NT2/D1 (cell line): ENCODE results near the gene PADI4.

Source experiments
- DNase-seq: peaks from one replicate; pipeline ENCODE4 v3.0.0-alpha.2; 2011; ENCODE audit warnings: low read depth, low spot score
- H3K27me3 ChIP-seq: 2 replicates; pipeline ENCODE4 v1.6.0; 2011; ENCODE audit warnings: mild to moderate bottlenecking; ENCODE audit not compliant: insufficient read length, insufficient read depth
- H3K36me3 ChIP-seq: 2 replicates; pipeline ENCODE4 v1.6.1; 2011; ENCODE audit warnings: mild to moderate bottlenecking, low read length, mixed read lengths; ENCODE audit not compliant: insufficient read depth, insufficient read length
- H3K4me1 ChIP-seq: 2 replicates; pipeline ENCODE4 v1.5.1; 2011; ENCODE audit not compliant: insufficient read depth, insufficient read length
- H3K4me3 ChIP-seq: 2 replicates; pipeline ENCODE4 v1.5.1; 2011; ENCODE audit warnings: low read depth; ENCODE audit not compliant: insufficient read length
- H3K9ac ChIP-seq: 2 replicates; pipeline ENCODE4 v1.6.0; 2011; ENCODE audit warnings: low read depth; ENCODE audit not compliant: insufficient read length
- H3K9me3 ChIP-seq: 2 replicates; pipeline ENCODE4 v1.5.1; 2011; ENCODE audit warnings: mild to moderate bottlenecking, low read length; ENCODE audit not compliant: insufficient read depth
- SUZ12 ChIP-seq: IDR thresholded peaks from 2 replicates; pipeline ENCODE4 v1.6.1; 2011; ENCODE audit not compliant: insufficient read length, insufficient read depth; ENCODE audit errors: extremely low read depth
- YY1 ChIP-seq: IDR thresholded peaks from 2 replicates; pipeline ENCODE4 v1.6.1; 2011; ENCODE audit not compliant: insufficient read length, insufficient read depth
- ZNF274 ChIP-seq: IDR thresholded peaks from 2 replicates; pipeline ENCODE4 v1.6.1; 2011; ENCODE audit warnings: mild to moderate bottlenecking, low read depth, low read length

Gene PADI4

GRCh38 chr1:17307946-17308345 is at the start of gene PADI4:
TSS of gene PADI4 (plus strand) at chr1:17308197. CDS start at chr1:17308223, 26 bp downstream.
- Histone ChIP-seq H3K36me3 (no peaks in the 10 kb centered on the region), H3K27me3 (no peaks in the 10 kb centered on the region), H3K9ac (no peak within 1 kb of the TSS), H3K4me1 (peaks cover 12% of the 10 kb centered on the region), H3K4me3 (no peak within 1 kb of the TSS), H3K9me3 (0 out of 2 replicates have a peak, but pooled peaks cover under 1% of the 10 kb centered on the region)
- TF ChIP-seq YY1 (no peak), SUZ12 (no peak), ZNF274 (no peak)
- no peak for DNase-seq

- H3K27me3 ChIP-seq: no peaks in the 10 kb centered on the region
- H3K36me3 ChIP-seq: no peaks in the 10 kb centered on the region
These were observed 49.3 kb upstream of the PADI4 start for GRCh38 chr1:17258758-17259130.

GRCh38 chr1:17259233-17259873 is 48.6 kb upstream of the PADI4 start:
- Histone ChIP-seq H3K4me3 (no peak overlapping the region), H3K36me3 (no peaks in the 10 kb centered on the region), H3K27me3 (no peaks in the 10 kb centered on the region), H3K4me1 (peaks cover 3% of the 10 kb centered on the region), H3K9me3 (peaks cover 6% of the 10 kb centered on the region; the same call in 1 of the 2 replicates), H3K9ac (no peak overlapping the region)
- no peak for TF ChIP-seq YY1
- TF ChIP-seq ZNF274: no peak
- no peak for TF ChIP-seq SUZ12
- DNase-seq: no peak

More at GRCh38 chr1:17258758-17259130, 49.3 kb upstream of the PADI4 start:
- H3K9ac ChIP-seq: no peak overlapping the region
- H3K9me3 ChIP-seq: peaks cover 6% of the 10 kb centered on the region; the same call in 1 of the 2 replicates
- TF ChIP-seq ZNF274 (no peak), SUZ12 (no peak)
- no peak for DNase-seq
- H3K4me1 ChIP-seq: peaks cover 3% of the 10 kb centered on the region
- H3K4me3 ChIP-seq: no peak overlapping the region

- no peaks in the 10 kb centered on the region for H3K27me3 ChIP-seq
- DNase-seq: no peak
- H3K9me3 ChIP-seq: peaks cover 6% of the 10 kb centered on the region; the same call in 1 of the 2 replicates
- peaks cover 6% of the 10 kb centered on the region for H3K4me1 ChIP-seq
- H3K36me3 ChIP-seq: no peaks in the 10 kb centered on the region
- H3K9ac ChIP-seq: no peak overlapping the region
- H3K4me3 ChIP-seq: no peak overlapping the region
- TF ChIP-seq ZNF274 (no peak), YY1 (no peak), SUZ12 (no peak)
These were observed 47.7 kb upstream of the PADI4 start for GRCh38 chr1:17260264-17260663.

- Histone ChIP-seq H3K4me1 (peaks cover 6% of the 10 kb centered on the region), H3K36me3 (no peaks in the 10 kb centered on the region), H3K4me3 (no peak overlapping the region), H3K27me3 (no peaks in the 10 kb centered on the region), H3K9me3 (peaks cover 6% of the 10 kb centered on the region; the same call in 1 of the 2 replicates), H3K9ac (no peak overlapping the region)
- no peak for DNase-seq
- TF ChIP-seq ZNF274: no peak
- TF ChIP-seq YY1: no peak
- TF ChIP-seq SUZ12: no peak
These were observed 47.3 kb upstream of the PADI4 start for GRCh38 chr1:17260738-17261137.

- DNase-seq: no peak
- no peak for TF ChIP-seq ZNF274
- TF ChIP-seq SUZ12: no peak
- TF ChIP-seq YY1: no peak
- H3K27me3 ChIP-seq: no peaks in the 10 kb centered on the region
- peaks cover 6% of the 10 kb centered on the region for H3K4me1 ChIP-seq
- peaks cover 6% of the 10 kb centered on the region; the same call in 1 of the 2 replicates for H3K9me3 ChIP-seq
- H3K36me3 ChIP-seq: no peaks in the 10 kb centered on the region
- no peak overlapping the region for H3K9ac ChIP-seq
- H3K4me3 ChIP-seq: no peak overlapping the region
These were observed 44.1 kb upstream of the PADI4 start for GRCh38 chr1:17263936-17264335.

GRCh38 chr1:17264470-17264869 is 43.5 kb upstream of the PADI4 start:
- no peaks in the 10 kb centered on the region for H3K36me3 ChIP-seq
- TF ChIP-seq SUZ12 (no peak), ZNF274 (no peak), YY1 (no peak)
- H3K4me3 ChIP-seq: no peak overlapping the region

More at GRCh38 chr1:17264470-17264869, 43.5 kb upstream of the PADI4 start:
- peaks cover 6% of the 10 kb centered on the region; the same call in 1 of the 2 replicates for H3K9me3 ChIP-seq
- H3K27me3 ChIP-seq: no peaks in the 10 kb centered on the region
- no peak overlapping the region for H3K9ac ChIP-seq
- H3K4me1 ChIP-seq: peaks cover 4% of the 10 kb centered on the region
- DNase-seq: no peak
